Keratinocyte (primary cell): ENCODE results near the gene MBIP.

ENCODE experiments used
- EZH2 ChIP-seq: IDR thresholded peaks from one replicate; pipeline ENCODE4 v1.6.1; 2012; ENCODE audit warnings: inconsistent platforms, mild to moderate bottlenecking, low read length, moderate library complexity
- TF ChIP-seq, protein P1 (sequence below), 3 experiments: IDR thresholded peaks in 1 of 3; conservative IDR thresholded peaks in 1 of 3; optimal IDR thresholded peaks in 1 of 3; 2 replicates in 2 of 3; 3 replicates in 1 of 3; pipeline versions ENCODE3 to v1.5.1; 2011; ENCODE audit warnings: low read length in 3 of 3, mild to moderate bottlenecking in 3 of 3, moderate library complexity in 2 of 3, control low read depth in 1 of 3, inconsistent platforms in 1 of 3; ENCODE audit not compliant: insufficient read depth in 2 of 3; ENCODE audit errors: extremely low read depth in 1 of 3

DNA sequence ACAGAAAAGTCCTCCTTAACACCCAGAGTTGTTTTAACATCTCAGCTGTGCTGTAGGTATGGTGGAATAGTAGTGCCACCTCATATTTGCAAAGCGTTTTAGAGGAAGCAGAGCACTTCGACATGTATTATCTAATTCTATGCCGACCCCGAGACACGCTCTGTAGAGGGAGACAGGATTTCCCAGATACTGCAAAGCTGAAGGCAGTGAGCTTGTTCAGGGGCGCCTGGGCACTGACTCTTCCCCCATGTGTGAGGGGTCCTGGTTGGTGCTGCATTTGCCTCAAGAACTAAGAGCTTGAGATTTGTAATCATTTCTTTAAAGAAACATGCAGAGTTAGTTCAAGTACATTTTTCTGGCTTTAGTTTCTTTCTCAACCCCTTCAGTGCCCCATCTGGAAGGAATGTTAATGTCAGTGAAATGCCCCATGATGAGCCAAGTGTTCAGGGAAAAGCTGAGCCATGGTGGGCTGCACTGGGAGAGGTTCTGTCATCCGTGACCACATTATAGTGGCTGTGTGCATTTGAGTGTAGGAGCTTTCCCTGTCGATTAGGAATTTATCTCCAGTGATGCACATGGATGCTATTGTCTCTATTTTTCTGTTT lies 66.3 kb downstream of the MBIP start:
- TF ChIP-seq, protein P1, sequence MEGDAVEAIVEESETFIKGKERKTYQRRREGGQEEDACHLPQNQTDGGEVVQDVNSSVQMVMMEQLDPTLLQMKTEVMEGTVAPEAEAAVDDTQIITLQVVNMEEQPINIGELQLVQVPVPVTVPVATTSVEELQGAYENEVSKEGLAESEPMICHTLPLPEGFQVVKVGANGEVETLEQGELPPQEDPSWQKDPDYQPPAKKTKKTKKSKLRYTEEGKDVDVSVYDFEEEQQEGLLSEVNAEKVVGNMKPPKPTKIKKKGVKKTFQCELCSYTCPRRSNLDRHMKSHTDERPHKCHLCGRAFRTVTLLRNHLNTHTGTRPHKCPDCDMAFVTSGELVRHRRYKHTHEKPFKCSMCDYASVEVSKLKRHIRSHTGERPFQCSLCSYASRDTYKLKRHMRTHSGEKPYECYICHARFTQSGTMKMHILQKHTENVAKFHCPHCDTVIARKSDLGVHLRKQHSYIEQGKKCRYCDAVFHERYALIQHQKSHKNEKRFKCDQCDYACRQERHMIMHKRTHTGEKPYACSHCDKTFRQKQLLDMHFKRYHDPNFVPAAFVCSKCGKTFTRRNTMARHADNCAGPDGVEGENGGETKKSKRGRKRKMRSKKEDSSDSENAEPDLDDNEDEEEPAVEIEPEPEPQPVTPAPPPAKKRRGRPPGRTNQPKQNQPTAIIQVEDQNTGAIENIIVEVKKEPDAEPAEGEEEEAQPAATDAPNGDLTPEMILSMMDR (optimal IDR thresholded peaks at IDR 0.05 in 1 of 3, IDR thresholded peaks at IDR 0.05 in 1 of 3, conservative IDR thresholded peaks at IDR 0.05 in 1 of 3; ENCODE audit: extremely low read depth in 1 of 3, insufficient read depth in 2 of 3, low read length in 3 of 3): peak; percentile 2 to 14 (median 12)
- TF ChIP-seq EZH2: no peak
